HG02870 (cell line): ENCODE measurements around the gene PCNX1.
"Not testable (repeated sequence)": the region's sequence is repeated elsewhere in the genome, so short reads cannot be mapped to it uniquely, and the experiment has no call there.

Experiments
- ATAC-seq: cut with Tn5 transposase; IDR thresholded peaks from one replicate; pipeline ENCODE4 v1.9.1; 2021; ENCODE audit warnings: mild to moderate bottlenecking, moderate library complexity; ENCODE audit not compliant: unreplicated experiment

The PCNX1 gene

GRCh38 chr14:70907176-70907995 is at the start of gene PCNX1:
PCNX1 (plus strand) TSS chr14:70907459; CDS start chr14:70907851, 392 bp downstream.
- ATAC-seq, result peak; percentile 60

- ATAC-seq, result no peak
These were observed 49.8 kb upstream of the PCNX1 start for GRCh38 chr14:70857496-70857890.

GRCh38 chr14:70858641-70859040 is 48.6 kb upstream of the PCNX1 start:
- ATAC-seq, result no peak

GRCh38 chr14:70866992-70867391 is 40.3 kb upstream of the PCNX1 start:
- ATAC-seq, result not testable (repeated sequence)

GRCh38 chr14:70871001-70871400 is 36.3 kb upstream of the PCNX1 start:
- ATAC-seq, result no peak

GRCh38 chr14:70871863-70872677 is 35.2 kb upstream of the PCNX1 start:
- no peak for ATAC-seq

GRCh38 chr14:70872678-70873020 is 34.6 kb upstream of the PCNX1 start:
- ATAC-seq, result no peak

GRCh38 chr14:70873627-70874026 is 33.6 kb upstream of the PCNX1 start:
- ATAC-seq, result no peak

- ATAC-seq, result not testable (repeated sequence)
These were observed 31.3 kb upstream of the PCNX1 start for GRCh38 chr14:70875811-70876460.

- no peak for ATAC-seq
These were observed 27.8 kb upstream of the PCNX1 start for GRCh38 chr14:70879448-70879847.

- ATAC-seq, result not testable (repeated sequence)
These were observed 26.4 kb upstream of the PCNX1 start for GRCh38 chr14:70880888-70881287.

- ATAC-seq, result peak; percentile 72
These were observed 25.6 kb upstream of the PCNX1 start for GRCh38 chr14:70881549-70882177.

GRCh38 chr14:70882776-70883492 is 24.3 kb upstream of the PCNX1 start:
- no peak for ATAC-seq

GRCh38 chr14:70884595-70885342 is 22.5 kb upstream of the PCNX1 start:
- ATAC-seq, result no peak

GRCh38 chr14:70885343-70886022 is 21.8 kb upstream of the PCNX1 start:
- ATAC-seq, result no peak

GRCh38 chr14:70886421-70887206 is 20.6 kb upstream of the PCNX1 start:
- peak; percentile 33 for ATAC-seq

GRCh38 chr14:70887207-70887681 is 20.0 kb upstream of the PCNX1 start:
- ATAC-seq, result peak; percentile 41
